HG03066 (cell line): ENCODE results near the gene NCOA6.

Experiments
- ATAC-seq: cut with Tn5 transposase; IDR thresholded peaks from one replicate; pipeline ENCODE4 v1.9.1; 2021; ENCODE audit warnings: low read depth; ENCODE audit not compliant: unreplicated experiment

NCOA6 gene

GRCh38 chr20:34825530-34826362 is at the start of gene NCOA6:
Gene NCOA6, minus strand, starts transcription at chr20:34825651. Its CDS starts 43,296 bp downstream, at chr20:34782355.
- peak; percentile 43 for ATAC-seq

GRCh38 chr20:34874094-34874654 is 48.7 kb upstream of the NCOA6 start:
- no peak for ATAC-seq

- ATAC-seq: no peak
These were observed 48.2 kb upstream of the NCOA6 start for GRCh38 chr20:34873583-34874093.

- ATAC-seq: no peak
These were observed 47.3 kb upstream of the NCOA6 start, which contains the start of gene GGT7 for GRCh38 chr20:34872622-34873224. Gene GGT7, minus strand, starts transcription at chr20:34872856. Its CDS starts 41 bp downstream, at chr20:34872815.

- ATAC-seq: no peak
These were observed 46.6 kb upstream of the NCOA6 start for GRCh38 chr20:34871966-34872621.

GRCh38 chr20:34871320-34871926 is 46.0 kb upstream of the NCOA6 start:
- ATAC-seq: no peak

GRCh38 chr20:34864216-34864615 is 38.8 kb upstream of the NCOA6 start:
- ATAC-seq: no peak

GRCh38 chr20:34863421-34863965 is 38.0 kb upstream of the NCOA6 start:
- no peak for ATAC-seq

DNA sequence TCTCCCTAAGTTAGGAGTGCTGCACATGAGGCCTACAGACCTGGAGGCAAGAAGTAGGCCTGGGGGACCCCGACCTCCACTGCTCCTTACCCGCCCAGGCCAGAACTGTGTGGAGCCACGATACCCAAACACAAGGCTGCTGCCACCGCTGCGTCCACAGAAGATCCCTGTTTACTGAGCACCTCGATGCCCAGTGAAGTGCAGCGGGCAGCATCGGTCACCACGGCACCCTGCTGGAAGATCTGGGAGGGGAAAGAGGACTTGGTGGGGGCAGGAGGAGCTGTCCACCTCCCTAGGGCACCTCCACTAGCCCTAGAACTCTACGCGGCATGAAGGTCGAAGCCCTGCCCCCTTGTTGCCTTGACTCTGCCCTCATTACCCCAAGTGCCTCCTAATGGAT is 37.3 kb upstream of the NCOA6 start:
- no peak for ATAC-seq

DNA sequence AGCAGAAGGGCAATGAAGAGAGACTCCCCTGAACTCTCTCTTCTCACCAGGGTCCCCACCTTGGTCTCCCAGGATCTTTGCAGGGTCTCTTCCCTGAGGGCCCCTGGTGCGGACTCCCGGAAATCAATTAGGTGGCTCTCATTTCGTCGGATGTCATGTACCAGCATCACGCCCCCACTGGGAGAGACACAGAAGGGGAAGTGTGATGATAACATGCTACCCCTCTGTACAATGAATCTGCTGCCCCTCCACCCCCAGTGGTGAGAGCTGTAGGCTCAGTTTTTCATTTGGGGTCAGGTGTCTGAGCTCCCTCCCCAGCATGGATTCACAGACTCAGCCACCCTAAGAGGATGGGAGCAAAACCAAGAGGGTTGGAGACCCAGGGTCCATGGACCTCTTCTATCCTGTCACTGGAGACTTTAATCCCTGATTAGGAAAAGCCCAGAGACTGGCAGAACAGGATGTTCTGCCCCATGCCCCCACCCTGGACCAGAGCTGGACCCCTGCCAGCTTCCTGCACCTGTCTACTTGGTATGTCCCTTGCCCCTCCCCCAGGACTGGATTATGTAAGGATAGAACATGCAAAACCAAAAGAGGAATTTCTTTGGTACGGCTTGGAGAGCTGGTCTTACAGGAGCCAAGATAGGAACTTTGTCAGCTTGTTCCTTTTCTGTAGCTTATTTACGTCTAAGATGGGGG is 36.1 kb upstream of the NCOA6 start:
- ATAC-seq: no peak

DNA sequence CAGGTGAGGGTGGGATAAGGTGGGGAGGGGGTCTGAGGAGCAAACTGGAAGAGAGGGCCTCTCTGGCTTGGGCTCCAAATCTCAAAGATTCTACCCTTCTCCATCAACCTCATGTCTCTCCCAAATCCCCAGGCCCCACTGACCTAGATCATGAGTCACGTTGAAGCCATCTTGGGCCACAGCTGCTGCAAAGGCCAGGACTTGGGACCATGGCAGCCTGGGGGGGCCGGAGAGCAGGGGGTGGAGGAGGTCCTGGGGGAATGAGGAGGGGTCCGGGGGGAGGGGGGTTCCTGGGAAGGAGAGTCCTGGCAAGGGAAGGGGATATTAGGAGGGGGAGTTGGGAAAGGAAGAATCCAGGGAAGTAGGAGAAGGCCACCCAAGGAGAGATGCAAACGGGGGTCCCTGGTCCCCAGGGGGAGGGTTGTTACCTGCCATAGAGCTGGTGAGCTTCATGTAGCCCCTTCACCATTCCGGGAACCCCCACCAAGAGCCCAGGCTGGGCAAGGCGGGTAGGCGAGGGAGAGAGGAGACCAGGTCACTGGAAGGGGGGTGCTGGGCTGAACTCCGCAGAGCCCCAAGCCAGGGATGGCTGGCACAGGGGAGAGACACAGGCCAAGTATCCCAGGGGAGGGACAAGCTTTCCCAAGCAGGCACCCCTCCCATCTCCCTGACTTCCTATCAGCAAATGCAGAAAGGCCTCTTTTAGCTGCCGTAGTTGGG is 34.5 kb upstream of the NCOA6 start:
- ATAC-seq: no peak

GRCh38 chr20:34859367-34859766 is 33.9 kb upstream of the NCOA6 start:
- no peak for ATAC-seq

- no peak for ATAC-seq
These were observed 26.8 kb upstream of the NCOA6 start for GRCh38 chr20:34852298-34852697.

DNA sequence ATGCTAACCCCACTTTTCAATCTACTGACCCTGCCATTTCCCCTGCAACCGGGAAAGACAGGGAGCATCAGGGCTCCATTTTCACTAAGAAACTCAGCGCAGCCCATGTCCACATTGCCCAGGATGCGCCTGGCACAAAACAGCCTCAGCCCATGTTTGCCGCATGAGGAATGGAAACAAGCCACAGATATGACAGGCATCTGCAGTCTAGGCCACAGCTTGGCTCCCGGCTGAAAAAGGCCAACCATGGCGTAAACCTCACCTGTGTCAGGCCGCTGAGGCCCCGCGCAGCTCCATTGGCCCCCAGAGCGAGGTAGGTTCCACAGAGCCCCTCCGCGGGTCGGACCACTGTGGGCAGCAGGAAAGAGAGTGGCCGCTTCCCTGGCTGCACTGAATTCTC is 25.5 kb upstream of the NCOA6 start:
- no peak for ATAC-seq

GRCh38 chr20:34849778-34850177 is 24.3 kb upstream of the NCOA6 start:
- no peak for ATAC-seq

DNA sequence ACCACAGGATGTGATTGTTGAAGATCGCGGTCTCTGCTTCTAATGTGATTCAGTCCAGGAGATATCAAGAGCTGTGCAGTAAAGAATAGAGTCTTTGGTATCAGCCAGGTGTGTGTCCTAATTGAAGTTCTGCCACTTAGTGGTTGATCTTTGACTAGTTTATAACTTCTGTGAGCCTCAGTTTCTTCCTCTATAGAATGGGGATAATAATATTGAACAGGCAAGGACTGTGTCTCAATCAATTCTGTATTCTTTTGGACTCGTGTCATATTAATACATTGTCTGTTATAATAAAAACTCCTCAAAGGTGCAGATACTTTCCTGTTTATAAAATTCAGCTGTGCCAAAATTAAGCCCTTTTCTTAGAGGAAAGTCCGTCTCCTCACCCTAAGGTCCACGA is 23.1 kb upstream of the NCOA6 start:
- ATAC-seq: no peak

- no peak for ATAC-seq
These were observed 18.0 kb upstream of the NCOA6 start for GRCh38 chr20:34843421-34843820.

DNA sequence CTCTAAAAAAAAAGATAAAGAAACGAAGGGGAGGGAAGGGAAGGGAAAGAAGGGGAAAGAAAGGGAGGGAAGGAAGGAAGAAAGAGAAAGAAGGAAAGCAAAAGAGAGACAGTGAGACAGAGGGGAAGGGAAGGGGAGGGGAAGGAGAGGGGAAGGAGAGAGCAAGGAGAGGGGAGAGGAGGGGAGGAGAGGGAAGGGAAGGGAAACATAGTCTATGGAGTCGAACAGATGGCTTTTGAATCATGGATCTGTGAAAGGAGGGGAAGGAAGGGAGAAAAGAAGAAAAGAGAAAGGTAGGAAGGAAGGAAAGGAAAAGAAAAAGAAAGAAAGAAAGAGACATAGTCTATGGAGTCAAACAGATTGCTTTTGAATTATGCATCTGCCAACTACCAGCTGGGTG is 16.7 kb upstream of the NCOA6 start:
- ATAC-seq: no peak

DNA sequence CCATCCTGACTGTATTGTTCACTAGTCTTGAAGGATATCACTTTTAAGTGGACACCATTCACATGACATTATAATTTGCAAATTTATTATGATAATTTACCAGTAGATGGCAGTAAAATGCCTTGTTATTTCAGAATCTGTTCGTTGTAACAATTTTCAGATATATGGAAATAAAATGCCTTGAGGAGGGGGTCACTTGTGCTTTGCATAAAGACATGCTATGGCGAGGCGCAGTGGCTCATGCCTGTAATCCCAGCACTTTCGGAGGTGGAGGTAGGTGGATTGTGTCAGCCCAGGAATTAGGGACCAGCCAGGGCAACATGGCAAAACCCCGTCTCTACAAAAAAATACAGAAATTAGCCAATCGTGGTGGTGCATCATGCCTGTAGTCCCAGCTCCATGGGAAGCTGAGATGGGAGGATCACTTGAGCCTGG is 9.0 kb upstream of the NCOA6 start:
- no peak for ATAC-seq
